Mesodermal cell (in vitro differentiated cells): ENCODE measurements around the gene DIPK1B.

ENCODE experiments used
- H3K27ac ChIP-seq: 2 replicates; pipeline ENCODE4 v1.7.0; 2013; ENCODE audit warnings: mild to moderate bottlenecking, low read depth, low read length, moderate library complexity; ENCODE audit not compliant: severe bottlenecking
- H3K36me3 ChIP-seq: 2 replicates; pipeline ENCODE4 v1.7.1; 2013; ENCODE audit warnings: mild to moderate bottlenecking, low read length, moderate library complexity; ENCODE audit not compliant: control insufficient read depth, insufficient read depth
- H3K4me1 ChIP-seq: one replicate; pipeline ENCODE4 v1.7.1; 2013; ENCODE audit warnings: mild to moderate bottlenecking, low read length; ENCODE audit not compliant: insufficient read depth, control insufficient read depth, poor library complexity, severe bottlenecking
- H3K4me3 ChIP-seq: 2 replicates; pipeline ENCODE4 v1.7.0; 2013; ENCODE audit warnings: low read length, control low read depth, mild to moderate bottlenecking; ENCODE audit not compliant: insufficient read depth, poor library complexity, severe bottlenecking; ENCODE audit errors: extremely low read depth
- H3K9me3 ChIP-seq: 2 replicates; pipeline ENCODE4 v1.7.1; 2013; ENCODE audit warnings: mild to moderate bottlenecking, low read length, moderate library complexity; ENCODE audit not compliant: control insufficient read depth
- WGBS, 2 experiments: methylation state at CpG; one replicate each; pipeline ENCODE4 v1.1.5; 2013; ENCODE audit warnings: missing lambda C conversion rate in 2 of 2; ENCODE audit not compliant: insufficient coverage in 2 of 2; 5-methylcytosine and 5-hydroxymethylcytosine counted together

The DIPK1B gene

DNA sequence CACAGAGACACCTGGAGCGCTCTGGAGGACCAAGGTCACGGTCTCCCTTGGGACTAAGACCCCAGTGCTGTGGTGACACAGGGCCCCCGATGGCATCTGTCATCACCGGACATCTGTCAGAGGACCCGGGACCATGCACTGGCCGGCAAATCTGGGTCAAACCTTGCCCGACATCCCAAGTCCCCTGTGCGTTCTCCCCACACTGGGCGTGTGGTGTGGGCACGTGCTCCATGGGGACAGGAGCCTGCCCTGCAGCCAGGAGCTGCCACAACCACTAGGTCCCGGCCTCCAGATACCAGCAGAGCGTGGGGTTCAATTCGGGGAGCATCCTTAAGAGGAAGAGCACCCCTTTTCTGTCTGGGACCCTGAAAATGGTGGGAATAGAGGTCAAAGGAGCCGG is 28.6 kb upstream of the DIPK1B start:
- 93 to 95% methylated on average over 12 to 14 of the region's 14 CpGs for WGBS, 2 experiments
- Histone ChIP-seq H3K4me1 (peaks cover 3% of the 10 kb centered on the region), H3K4me3 (no peak overlapping the region), H3K9me3 (no peaks in the 10 kb centered on the region), H3K27ac (no peak overlapping the region), H3K36me3 (no peaks in the 10 kb centered on the region)

DNA sequence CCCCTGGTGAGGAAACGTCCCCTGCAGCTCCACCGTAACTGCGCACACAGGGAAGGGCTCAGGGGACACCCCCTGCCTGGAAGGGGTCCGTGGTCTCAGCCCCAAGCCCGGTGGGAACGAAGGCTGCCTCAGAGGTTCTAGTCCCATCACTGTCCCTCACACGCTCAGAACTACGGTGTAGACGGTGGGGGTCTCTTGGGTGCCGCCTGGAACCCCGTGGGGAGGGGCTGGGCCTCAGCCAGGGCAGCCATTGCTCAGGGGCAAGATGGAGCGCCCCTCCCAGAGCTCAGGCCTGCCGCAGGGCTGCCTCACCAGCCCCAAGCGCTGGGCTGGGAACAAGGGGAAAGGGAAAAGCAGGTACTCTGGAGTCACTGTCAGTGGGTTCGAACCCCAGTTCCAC is 28.0 kb upstream of the DIPK1B start:
- peaks cover under 1% of the 10 kb centered on the region for H3K4me1 ChIP-seq
- no peak overlapping the region for H3K4me3 ChIP-seq
- no peaks in the 10 kb centered on the region for H3K36me3 ChIP-seq
- H3K27ac ChIP-seq = no peak overlapping the region
- 88 to 94% methylated on average over 5 to 14 of the region's 15 CpGs for WGBS, 2 experiments
- no peaks in the 10 kb centered on the region for H3K9me3 ChIP-seq

GRCh38 chr9:136684799-136685198 is 27.6 kb upstream of the DIPK1B start:
- 87 to 94% methylated on average over 6 to 15 of the region's 15 CpGs for WGBS, 2 experiments
- H3K4me3 ChIP-seq = no peak overlapping the region

DNA sequence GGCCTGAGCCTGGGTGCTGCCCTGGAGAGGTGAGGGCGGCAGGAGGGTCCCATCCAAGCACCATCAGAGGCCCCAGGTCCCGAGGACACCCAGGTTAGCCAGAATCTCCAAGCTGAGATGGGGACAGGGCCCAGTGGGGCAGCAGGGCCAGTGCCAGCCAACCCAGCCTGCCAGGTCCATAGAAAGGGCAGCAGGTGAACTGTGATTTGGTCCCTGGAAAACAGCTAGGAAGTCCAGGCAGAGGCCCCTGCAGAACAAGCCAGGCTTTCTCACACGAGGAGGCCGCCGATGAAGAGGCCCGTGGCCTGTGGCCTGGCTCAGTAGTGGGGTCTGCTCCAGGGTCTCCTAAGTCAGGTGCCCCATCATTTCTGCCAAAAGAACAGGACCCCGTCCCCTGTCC is 27.2 kb upstream of the DIPK1B start:
- Histone ChIP-seq H3K9me3 (no peaks in the 10 kb centered on the region), H3K27ac (no peak overlapping the region), H3K4me3 (peak overlapping the region; percentile 70), H3K36me3 (no peaks in the 10 kb centered on the region), H3K4me1 (no peaks in the 10 kb centered on the region)
- WGBS, 2 experiments = 94 to 99% methylated on average over 7 of the region's 7 CpGs

More at GRCh38 chr9:136684799-136685198, 27.6 kb upstream of the DIPK1B start:
- Histone ChIP-seq H3K36me3 (no peaks in the 10 kb centered on the region), H3K9me3 (no peaks in the 10 kb centered on the region), H3K4me1 (no peaks in the 10 kb centered on the region), H3K27ac (no peak overlapping the region)

DNA sequence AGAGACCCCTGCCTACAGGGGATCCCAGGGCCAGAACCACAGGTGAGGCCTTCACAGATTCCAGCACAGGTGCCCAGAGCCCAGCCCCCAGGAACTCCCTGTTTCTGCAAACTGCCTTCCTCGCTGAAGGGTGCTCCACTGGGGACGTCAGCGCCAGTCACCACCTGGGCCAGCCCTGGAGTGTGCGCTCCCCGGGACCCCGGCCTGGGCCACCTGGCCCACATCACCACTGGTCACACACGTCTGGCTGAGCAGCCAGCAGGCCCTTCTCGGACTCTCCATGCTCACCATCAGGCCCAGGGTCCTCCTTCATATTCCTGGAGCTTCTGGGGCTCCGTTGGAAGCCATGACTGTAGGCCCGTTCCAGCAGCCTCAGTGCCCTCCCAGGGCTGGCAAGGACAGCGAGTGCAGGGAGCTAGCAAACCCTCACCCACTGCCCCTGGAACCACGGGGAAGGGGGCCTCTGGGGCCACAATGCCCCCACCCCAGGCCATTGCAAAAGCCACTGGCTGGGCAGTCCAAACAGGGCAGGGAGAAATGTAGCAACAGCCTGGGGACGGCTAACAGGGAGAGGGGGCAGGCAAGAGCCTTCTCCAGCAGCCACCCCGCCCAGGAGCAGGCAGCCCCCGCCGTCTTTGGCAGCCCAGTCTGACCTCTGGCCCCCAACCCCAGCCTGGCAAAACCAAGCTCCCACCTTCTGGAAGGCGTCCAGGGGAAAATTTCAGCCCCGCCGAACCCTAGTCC is 26.4 kb upstream of the DIPK1B start:
- Histone ChIP-seq H3K9me3 (no peaks in the 10 kb centered on the region), H3K4me1 (no peaks in the 10 kb centered on the region), H3K27ac (no peak overlapping the region), H3K4me3 (peak overlapping the region; percentile 70), H3K36me3 (no peaks in the 10 kb centered on the region)
- WGBS, 2 experiments = 61 to 62% methylated on average over 13 to 18 of the region's 19 CpGs

- Histone ChIP-seq H3K4me3 (peak overlapping the region; percentile 70), H3K9me3 (no peaks in the 10 kb centered on the region), H3K27ac (no peak overlapping the region), H3K36me3 (no peaks in the 10 kb centered on the region), H3K4me1 (no peaks in the 10 kb centered on the region)
- WGBS, 2 experiments = 2 to 3% methylated on average over 9 to 13 of the region's 20 CpGs
Observed at GRCh38 chr9:136686534-136686793, 25.9 kb upstream of the DIPK1B start.

GRCh38 chr9:136686794-136687711 is 25.3 kb upstream of the DIPK1B start, which contains the start of gene AGPAT2:
Gene AGPAT2 (minus strand): TSS chr9:136687457. CDS start chr9:136687357, 100 bp downstream.
- no peaks in the 10 kb centered on the region for H3K4me1 ChIP-seq
- no peak within 1 kb of the TSS for H3K27ac ChIP-seq
- H3K9me3 ChIP-seq = no peaks in the 10 kb centered on the region
- H3K36me3 ChIP-seq = no peaks in the 10 kb centered on the region
- 0% methylated on average over 63 to 71 of the region's 106 CpGs for WGBS, 2 experiments
- H3K4me3 ChIP-seq = peak within 1 kb of the TSS; percentile 70

DNA sequence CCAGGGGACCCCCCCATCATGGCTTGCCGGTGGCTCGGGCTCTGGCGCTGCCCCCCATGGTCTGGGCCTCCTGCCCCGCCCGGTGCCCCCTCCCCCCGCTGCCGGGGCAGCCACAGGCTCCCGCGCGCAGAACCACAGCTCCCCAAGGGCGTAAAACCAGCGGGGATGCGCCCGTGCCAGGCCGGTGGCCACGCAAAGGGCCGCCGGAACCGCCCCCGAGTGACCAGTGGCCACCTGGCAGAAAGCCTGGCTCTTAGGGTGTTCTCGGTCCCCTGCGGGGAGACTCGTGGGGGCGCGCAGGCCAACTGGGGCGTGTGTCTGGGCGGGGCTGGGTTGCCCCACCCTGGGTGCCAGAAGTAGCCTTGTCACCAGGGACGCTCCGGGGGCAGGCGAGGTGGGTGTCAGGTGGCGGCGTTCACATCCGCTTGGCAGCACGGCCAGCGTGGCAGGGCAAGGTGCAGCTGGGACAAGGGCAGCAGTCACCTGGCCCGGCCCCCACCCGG is 24.6 kb upstream of the DIPK1B start:
- Histone ChIP-seq H3K4me1 (peaks cover 6% of the 10 kb centered on the region), H3K9me3 (no peaks in the 10 kb centered on the region), H3K4me3 (no peak overlapping the region), H3K36me3 (no peaks in the 10 kb centered on the region), H3K27ac (no peak overlapping the region)
- WGBS, 2 experiments = 21% methylated on average over 25 to 37 of the region's 37 CpGs

- no peaks in the 10 kb centered on the region for H3K9me3 ChIP-seq
- H3K36me3 ChIP-seq = no peaks in the 10 kb centered on the region
- H3K4me1 ChIP-seq = peaks cover 6% of the 10 kb centered on the region
- WGBS, 2 experiments = 61 to 64% methylated on average over 15 to 16 of the region's 21 CpGs
- no peak overlapping the region for H3K27ac ChIP-seq
- H3K4me3 ChIP-seq = no peak overlapping the region
Observed at GRCh38 chr9:136688274-136689107, 23.9 kb upstream of the DIPK1B start.

DNA sequence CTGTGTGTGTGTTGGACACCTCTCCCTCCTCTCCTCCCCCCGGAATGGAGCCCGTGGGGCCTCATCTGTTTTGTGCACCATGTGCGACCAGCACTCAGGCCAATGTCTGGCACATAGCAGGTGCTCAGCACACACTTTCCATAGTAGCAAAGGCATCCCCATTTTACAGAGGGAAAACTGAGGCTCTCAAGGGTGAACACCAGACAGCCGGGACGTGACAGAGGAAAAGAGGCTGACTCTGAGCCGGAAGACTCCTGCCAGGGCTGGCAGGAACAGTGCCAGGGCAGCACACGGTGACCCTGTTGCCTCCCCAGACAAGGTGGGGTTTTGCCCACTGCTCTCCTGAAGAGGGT is 23.3 kb upstream of the DIPK1B start:
- WGBS, 2 experiments = 89 to 94% methylated on average over 7 of the region's 7 CpGs
- Histone ChIP-seq H3K36me3 (no peaks in the 10 kb centered on the region), H3K27ac (no peak overlapping the region), H3K9me3 (no peaks in the 10 kb centered on the region), H3K4me1 (peaks cover 6% of the 10 kb centered on the region), H3K4me3 (no peak overlapping the region)
